WI38 (cell line): ENCODE results near the gene ADCY7.

Source experiments
- H3K4me3 ChIP-seq: 2 replicates; pipeline ENCODE4 v1.5.1; 2011; ENCODE audit warnings: low read depth, mild to moderate bottlenecking, control low read depth, low read length
- TF ChIP-seq, protein P1 (sequence below): IDR thresholded peaks from 2 replicates; pipeline ENCODE4 v1.5.1; 2012; ENCODE audit warnings: low read depth, mild to moderate bottlenecking, control low read depth, low read length

ADCY7 gene

DNA sequence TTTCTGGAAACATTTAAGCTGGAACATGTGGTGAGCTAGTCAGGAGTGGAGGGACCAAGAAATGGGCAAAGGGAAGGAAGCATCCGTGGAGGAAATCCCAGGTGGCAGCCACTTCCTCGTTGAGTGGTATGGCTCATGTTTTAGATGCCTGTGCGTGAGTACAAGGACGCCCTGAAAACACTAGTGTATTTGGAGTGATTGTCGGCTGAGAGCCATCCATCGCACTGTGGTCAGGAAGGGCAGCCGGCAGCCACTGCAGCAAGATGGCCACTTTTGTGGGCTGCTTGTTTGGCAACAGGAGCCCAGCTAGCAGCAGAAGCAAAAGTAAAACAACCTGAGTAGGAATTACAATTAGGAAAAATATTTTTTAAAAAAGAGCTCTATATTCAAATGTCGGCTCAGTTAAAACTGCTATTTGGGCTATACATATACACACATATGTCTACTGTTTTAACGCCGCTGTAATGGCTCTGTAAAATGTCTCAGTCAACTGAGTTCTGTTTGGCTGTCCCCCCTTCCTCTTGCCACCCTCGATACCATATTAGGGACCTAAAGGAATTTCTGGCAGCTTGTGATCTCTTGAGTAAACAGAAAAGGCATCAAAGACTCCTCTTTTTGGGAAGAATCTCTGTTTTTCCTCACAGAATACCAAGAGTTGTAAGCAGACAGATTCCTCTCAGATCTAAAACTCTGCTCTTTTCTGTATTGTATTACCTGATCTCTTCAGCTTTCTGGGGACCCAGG, 63.3 kb downstream of the ADCY7 start:
- H3K4me3 ChIP-seq, result no peak overlapping the region
- TF ChIP-seq, protein P1, sequence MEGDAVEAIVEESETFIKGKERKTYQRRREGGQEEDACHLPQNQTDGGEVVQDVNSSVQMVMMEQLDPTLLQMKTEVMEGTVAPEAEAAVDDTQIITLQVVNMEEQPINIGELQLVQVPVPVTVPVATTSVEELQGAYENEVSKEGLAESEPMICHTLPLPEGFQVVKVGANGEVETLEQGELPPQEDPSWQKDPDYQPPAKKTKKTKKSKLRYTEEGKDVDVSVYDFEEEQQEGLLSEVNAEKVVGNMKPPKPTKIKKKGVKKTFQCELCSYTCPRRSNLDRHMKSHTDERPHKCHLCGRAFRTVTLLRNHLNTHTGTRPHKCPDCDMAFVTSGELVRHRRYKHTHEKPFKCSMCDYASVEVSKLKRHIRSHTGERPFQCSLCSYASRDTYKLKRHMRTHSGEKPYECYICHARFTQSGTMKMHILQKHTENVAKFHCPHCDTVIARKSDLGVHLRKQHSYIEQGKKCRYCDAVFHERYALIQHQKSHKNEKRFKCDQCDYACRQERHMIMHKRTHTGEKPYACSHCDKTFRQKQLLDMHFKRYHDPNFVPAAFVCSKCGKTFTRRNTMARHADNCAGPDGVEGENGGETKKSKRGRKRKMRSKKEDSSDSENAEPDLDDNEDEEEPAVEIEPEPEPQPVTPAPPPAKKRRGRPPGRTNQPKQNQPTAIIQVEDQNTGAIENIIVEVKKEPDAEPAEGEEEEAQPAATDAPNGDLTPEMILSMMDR, result no peak

DNA sequence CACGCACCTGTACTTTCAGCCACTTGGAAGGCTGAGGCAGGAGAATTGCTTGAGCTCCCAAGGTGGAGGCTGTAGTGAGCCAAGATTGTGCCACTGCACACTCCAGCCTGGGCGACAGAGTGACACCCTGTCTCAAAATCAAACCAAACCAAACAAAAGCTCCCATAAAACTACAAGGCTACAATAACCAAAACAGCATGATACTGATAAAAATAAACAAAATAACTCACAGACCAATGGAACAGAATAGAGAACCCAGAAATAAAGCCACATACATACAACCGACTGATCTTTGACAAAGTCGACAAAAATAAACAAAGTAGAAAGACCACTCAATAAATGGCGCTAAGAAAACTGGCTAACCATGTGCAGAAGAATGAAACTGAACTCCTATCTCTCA, 65.2 kb downstream of the ADCY7 start:
- TF ChIP-seq, protein P1, result no peak

DNA sequence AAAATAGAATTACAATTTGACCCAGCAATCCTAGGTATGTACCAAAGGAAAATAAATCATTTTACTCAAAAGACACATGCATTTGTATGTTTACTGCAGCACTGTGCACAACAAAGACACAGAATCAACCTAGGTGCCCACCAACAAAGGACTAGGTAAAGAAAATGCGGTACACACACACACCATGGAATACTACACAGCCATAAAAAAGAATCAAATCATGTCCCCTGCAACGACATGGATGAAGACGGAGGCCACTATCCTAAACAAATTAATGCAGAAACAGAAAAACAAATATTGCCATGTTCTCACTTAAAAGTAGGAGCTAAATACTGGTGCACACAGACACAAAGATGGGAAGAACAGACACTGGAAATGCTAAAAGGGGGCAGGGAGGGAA, 66.2 kb downstream of the ADCY7 start:
- TF ChIP-seq, protein P1, result no peak
- H3K4me3 ChIP-seq, result no peak overlapping the region

More for the DNA sequence above, 65.2 kb downstream of the ADCY7 start:
- H3K4me3 ChIP-seq, result no peak overlapping the region

DNA sequence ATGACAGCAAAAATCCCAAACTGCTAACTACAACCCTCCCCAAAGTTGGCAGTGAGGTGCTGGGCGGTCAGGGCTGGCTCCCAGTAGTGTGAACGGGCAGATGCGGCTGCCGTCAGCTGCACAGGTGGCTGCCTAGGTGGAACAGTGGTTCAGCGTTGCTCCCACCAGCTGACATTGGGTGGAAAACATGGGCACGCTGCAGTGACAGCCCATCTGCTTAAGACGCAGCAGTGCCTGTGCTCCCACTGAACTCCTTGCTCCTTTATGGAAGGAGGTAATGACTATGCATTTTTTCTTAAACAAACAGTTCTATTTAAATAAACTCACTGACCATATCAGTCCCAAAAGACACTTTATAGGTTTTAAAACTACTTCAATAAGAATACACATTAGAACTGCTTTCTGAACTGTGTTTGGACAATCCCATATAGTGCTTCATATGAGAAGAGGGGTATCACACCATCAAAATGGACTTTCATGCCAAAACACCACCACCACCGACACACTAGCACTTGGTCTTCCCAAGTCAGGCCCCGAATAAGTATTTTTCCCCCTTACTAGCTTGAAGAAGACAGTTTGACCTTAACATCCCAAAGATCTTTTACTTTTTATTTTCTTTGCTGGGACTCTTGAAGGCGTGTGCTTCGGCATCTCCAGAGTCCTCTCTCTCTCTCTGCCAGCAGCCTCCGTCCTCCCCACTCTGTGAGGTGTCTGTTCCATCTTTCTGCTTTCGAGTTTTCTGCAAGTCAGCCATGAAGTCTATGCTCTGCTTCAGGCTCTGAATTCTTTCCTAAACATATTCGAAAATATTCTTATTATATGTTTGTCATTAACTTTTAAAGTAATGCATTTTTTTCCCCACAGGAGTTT, 68.0 kb downstream of the ADCY7 start:
- no peak overlapping the region for H3K4me3 ChIP-seq
- TF ChIP-seq, protein P1, result no peak

DNA sequence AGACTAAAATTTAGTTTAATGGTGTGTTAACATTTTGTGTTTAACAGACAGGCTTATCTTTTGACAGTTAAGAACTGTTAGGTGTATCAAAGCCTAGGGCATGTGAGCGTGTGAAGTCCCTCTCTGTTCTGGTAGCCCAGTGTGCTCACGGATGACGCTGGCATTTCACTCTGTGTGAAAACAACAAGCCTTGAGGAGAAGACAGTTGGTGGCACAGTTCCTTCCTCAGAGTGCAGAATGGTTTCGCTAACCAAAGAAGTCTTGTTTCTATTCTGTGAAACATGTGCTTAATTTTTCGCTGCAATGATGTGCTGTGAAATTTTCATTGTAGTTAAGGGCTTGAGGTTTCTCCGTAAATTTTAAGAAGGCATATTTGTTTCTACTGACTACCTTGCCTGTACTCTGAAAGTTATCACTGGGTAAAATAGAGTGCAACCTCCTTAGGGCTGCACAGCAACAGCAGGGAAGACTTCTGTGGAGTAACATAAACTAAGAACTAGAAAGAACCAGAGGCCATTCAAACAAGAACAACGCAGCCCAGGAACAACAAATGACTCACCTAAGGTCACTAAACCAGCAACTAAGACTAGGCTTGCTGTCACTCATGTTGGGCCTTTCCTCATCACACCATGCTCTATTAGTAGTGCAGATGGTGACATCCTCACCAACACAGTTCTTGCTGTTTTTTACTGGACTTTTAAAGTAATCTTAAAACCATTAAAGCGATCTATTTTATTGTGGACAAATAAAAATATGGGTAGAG, 69.0 kb downstream of the ADCY7 start:
- H3K4me3 ChIP-seq, result no peak overlapping the region
- TF ChIP-seq, protein P1, result no peak

DNA sequence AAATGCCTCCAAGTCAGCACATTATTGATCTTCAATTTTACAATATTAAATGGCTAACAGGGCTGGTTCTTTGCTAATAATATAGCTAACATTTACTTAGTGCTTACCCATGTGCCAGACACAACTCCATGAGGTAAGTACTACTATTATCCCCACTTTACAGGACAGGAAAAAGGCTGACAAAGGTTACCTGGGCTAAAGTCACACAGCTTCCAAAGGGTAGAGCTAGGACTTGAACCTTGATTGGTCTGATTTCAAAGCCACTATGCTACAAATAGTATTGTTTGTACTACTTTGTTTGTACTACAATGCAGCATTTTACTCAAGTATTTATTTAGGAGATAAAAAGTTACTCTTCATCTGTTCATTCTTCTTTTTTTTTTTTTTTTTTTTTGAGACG, 70.5 kb downstream of the ADCY7 start:
- TF ChIP-seq, protein P1, result no peak
- no peak overlapping the region for H3K4me3 ChIP-seq
